ENCODE data around the gene TP53RK.

GRCh38 chr20:46720776-46721425 is 31.7 kb upstream of the TP53RK start:
- no peak for TF ChIP-seq CTCF (IDR thresholded peaks at IDR 0.05)
- TF ChIP-seq POLR2A (IDR thresholded peaks at IDR 0.05): no peak
- TF ChIP-seq POLR2AphosphoS5 (IDR thresholded peaks at IDR 0.05): no peak
